Neural progenitor cell (in vitro differentiated cells): ENCODE results near the gene RNFT2.

Experiments used
- CTCF ChIP-seq: fragments of 200-600 bp; sonication (generic); IDR thresholded peaks from 2 replicates; pipeline ENCODE4 v1.5.1; 2017; ENCODE audit warnings: antibody characterized with exemption, mild to moderate bottlenecking
- EZH2 ChIP-seq: fragments of 200-600 bp; sonication (generic); IDR thresholded peaks from 2 replicates; pipeline ENCODE4 v1.6.1; 2017; ENCODE audit warnings: antibody characterized with exemption, mild to moderate bottlenecking, moderate library complexity

GRCh38 chr12:116835484-116835883, 97.4 kb downstream of the RNFT2 start:
- TF ChIP-seq CTCF: no peak
- no peak for TF ChIP-seq EZH2
